GM21825 (cell line): ENCODE results near the gene ACIN1.

Source experiments
- ATAC-seq: cut with Tn5 transposase; IDR thresholded peaks from one replicate; pipeline ENCODE4 v1.9.1; 2021; ENCODE audit warnings: mild to moderate bottlenecking, moderate library complexity; ENCODE audit not compliant: unreplicated experiment

Gene ACIN1

GRCh38 chr14:23089498-23090253 lies 5.3 kb downstream of the ACIN1 start:
- no peak for ATAC-seq

- no peak for ATAC-seq
These were observed 8.4 kb downstream of the ACIN1 start for GRCh38 chr14:23086565-23086964.

- ATAC-seq: no peak
These were observed 9.5 kb downstream of the ACIN1 start for GRCh38 chr14:23085458-23085857.

- ATAC-seq: no peak
These were observed 14.5 kb downstream of the ACIN1 start for GRCh38 chr14:23080474-23080873.

GRCh38 chr14:23079716-23080115 lies 15.2 kb downstream of the ACIN1 start:
- no peak for ATAC-seq

- ATAC-seq: no peak
These were observed 16.2 kb downstream of the ACIN1 start for GRCh38 chr14:23078692-23079116.

- ATAC-seq: no peak
These were observed 17.0 kb downstream of the ACIN1 start for GRCh38 chr14:23077962-23078361.

- no peak for ATAC-seq
These were observed 18.0 kb downstream of the ACIN1 start for GRCh38 chr14:23076785-23077408.

GRCh38 chr14:23074906-23075305 lies 20.0 kb downstream of the ACIN1 start:
- no peak for ATAC-seq

- ATAC-seq: no peak
These were observed 22.9 kb downstream of the ACIN1 start for GRCh38 chr14:23071921-23072539.

- peak; percentile 86 for ATAC-seq
These were observed 23.6 kb downstream of the ACIN1 start for GRCh38 chr14:23071244-23071920.

GRCh38 chr14:23070262-23071129 lies 24.4 kb downstream of the ACIN1 start:
- no peak for ATAC-seq

GRCh38 chr14:23069413-23069806 lies 25.5 kb downstream of the ACIN1 start:
- no peak for ATAC-seq

GRCh38 chr14:23068789-23069412 lies 26.0 kb downstream of the ACIN1 start:
- ATAC-seq: peak; percentile 73

- ATAC-seq: no peak
These were observed 26.8 kb downstream of the ACIN1 start for GRCh38 chr14:23067847-23068788.

- ATAC-seq: no peak
These were observed 27.8 kb downstream of the ACIN1 start for GRCh38 chr14:23066855-23067744.

GRCh38 chr14:23066368-23066767 lies 28.6 kb downstream of the ACIN1 start:
- no peak for ATAC-seq

GRCh38 chr14:23063601-23064000 lies 31.3 kb downstream of the ACIN1 start:
- ATAC-seq: no peak
